ENCODE measurements around the gene MYLK.

MYLK gene

GRCh38 chr3:123767564-123768292 is 116.4 kb downstream of the MYLK start:
- DNase-seq: no peak

GRCh38 chr3:123767009-123767372 is 117.1 kb downstream of the MYLK start:
- no peak for DNase-seq

- DNase-seq: no peak
These were observed 117.7 kb downstream of the MYLK start for GRCh38 chr3:123766193-123767008.

GRCh38 chr3:123765475-123766128 is 118.5 kb downstream of the MYLK start:
- no peak for DNase-seq

DNA sequence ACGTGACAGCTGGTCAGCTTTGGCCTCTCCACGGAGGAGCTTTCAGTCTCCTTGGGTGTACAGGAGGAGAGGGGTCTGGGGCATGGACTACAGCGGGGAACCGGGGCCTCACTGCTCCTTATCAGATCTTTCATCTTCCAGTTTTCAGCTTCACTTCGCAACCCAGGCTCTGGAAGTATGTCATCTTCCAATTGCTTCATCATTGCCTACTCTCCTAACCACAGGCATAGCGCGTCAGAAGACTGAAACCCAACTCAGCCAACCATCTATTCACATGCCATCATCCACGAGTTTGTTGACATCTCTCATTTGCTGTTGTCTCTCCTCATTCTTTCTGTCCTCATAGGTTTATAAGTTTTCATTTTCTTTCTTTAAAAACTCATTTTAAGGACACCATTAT is 119.5 kb downstream of the MYLK start:
- no peak for DNase-seq

DNA sequence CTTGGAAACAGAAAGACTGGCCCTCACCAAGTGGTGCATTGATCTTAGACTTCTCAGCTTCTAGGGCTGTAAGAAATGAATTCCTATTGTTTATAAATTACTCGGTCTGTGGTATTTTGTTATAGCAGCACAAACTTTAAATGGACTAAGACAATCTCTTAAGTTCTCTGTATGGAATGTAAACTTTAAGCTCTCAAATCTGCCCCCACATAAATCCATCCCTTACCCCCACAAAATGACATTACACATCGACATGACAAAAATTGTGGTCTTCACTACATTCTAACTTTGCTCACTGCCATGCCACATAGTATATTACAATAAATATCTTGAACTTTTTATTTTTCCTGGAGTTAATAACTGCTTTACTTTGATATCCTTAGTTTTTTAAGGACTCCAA is 121.3 kb downstream of the MYLK start:
- no peak for DNase-seq

DNA sequence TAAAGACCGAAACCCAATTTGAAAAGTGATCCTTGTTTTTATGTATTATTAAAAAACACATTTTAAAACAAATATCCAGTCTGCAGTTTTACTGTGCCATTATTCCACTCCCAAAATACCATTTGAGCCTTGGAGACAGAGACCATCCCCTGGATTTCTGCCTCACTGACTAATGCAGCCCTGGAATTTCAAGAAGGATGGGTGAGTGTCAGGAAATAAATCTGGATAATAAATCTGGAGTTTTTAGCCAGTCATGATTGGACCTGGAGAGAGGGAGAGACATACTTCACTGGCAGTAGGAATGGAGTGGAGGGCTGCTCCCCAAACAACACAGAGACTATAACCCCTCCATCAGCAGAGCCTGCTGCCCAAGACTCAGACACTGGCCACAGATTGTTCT is 123.3 kb downstream of the MYLK start:
- DNase-seq: no peak

- no peak for DNase-seq
These were observed 124.3 kb downstream of the MYLK start for GRCh38 chr3:123759871-123760270.

- no peak for DNase-seq
These were observed 124.8 kb downstream of the MYLK start for GRCh38 chr3:123759311-123759710.

- DNase-seq: no peak
These were observed 126.0 kb downstream of the MYLK start for GRCh38 chr3:123758081-123758564.

- DNase-seq: peak in 1 of 5 experiments; percentile 72
These were observed 126.7 kb downstream of the MYLK start for GRCh38 chr3:123757281-123757940.

DNA sequence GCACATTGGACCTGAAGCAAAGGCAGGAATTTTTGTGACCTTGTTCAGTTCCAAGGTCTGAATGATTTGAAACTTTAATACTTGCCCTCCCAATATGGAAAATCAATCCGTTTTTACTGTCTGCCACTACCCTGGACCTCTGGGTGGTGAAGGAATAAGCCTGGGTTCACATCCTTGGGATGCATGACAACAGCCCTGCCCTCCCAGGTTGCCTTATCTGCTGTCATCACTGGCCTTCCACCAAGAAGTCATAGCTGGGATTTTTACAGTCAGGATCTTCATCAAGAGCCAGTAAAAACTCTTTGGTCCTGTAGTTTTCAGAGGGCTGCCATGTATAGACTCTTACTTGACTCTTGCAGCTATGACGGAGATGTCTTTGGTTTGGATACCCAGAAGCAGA is 128.6 kb downstream of the MYLK start:
- no peak for DNase-seq

GRCh38 chr3:123755085-123755484 is 129.0 kb downstream of the MYLK start:
- no peak for DNase-seq

DNA sequence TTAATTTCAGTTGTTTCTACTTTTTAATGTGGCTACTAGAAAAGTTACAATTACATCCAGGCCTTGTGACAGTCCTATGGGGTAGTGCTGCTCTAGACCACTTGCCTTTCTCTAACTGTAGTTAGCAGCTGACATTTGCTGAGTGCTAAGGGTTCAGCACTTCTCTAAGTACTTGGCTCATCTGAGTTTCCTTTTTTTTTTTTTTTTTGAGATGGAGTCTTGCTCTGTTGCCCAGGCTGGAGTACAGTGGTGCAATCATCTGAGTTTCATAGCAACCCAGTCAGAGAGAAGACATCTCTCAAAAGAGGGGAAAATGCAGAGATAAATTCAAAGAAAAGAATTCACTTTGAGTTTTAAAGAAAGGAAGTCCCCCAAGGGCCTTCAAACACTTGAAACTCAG is 130.8 kb downstream of the MYLK start:
- no peak for DNase-seq

- no peak for DNase-seq
These were observed 131.9 kb downstream of the MYLK start for GRCh38 chr3:123752228-123752627.

- DNase-seq: no peak
These were observed 132.7 kb downstream of the MYLK start for GRCh38 chr3:123751433-123751832.

GRCh38 chr3:123750659-123751420 is 133.3 kb downstream of the MYLK start:
- DNase-seq: no peak

DNA sequence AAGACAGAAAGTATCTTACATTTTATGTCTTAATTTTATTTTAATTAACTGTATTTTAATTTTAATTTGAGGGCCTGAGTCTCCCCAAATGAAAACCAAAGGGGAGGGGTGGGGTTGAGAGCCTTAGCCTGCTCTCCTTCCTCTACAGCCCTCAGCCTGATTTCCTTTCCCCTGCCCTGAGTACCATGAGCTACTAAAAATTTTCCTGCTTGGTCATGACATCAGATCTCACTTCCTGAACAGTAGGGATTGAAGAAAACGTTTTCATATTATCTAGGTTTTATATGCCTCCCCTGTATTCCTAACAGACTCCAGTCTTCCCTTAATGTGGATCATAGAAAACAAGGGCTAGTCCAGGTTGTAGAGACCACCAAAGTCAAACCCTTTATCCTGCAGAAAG is 133.9 kb downstream of the MYLK start:
- no peak for DNase-seq

- no peak for DNase-seq
These were observed 134.4 kb downstream of the MYLK start for GRCh38 chr3:123749711-123750110.

DNA sequence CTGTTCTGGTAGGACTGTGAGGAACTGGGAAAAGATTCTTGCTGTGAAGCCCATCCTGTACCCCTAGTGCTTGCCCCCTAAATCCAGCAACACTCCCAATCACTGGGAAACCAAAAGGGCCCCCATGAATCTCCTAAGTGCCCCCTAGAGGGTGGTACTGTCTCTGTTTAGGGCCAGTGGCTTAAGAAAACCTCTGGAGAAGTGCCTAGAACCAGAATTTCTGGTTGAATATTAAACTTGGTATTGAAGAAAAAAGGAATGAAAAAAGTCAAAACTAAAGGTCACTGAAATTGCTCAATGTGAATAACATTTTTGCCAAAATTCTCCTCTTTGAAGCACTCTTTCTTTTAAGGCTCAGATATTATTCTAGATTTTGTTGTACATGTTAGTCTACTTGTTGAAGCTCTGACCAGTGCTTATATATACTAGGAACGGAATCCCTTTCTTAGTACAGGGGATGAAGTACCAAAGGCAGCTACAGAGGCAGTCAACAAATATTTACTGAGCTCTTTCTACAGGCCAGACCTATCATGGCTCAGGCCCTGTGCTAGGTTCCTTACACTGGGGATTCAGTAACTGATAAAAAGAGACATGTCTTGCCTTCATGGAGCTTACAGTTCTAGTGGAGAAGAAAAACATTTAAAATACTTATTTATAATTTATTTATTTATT is 138.8 kb downstream of the MYLK start:
- DNase-seq: no peak

DNA sequence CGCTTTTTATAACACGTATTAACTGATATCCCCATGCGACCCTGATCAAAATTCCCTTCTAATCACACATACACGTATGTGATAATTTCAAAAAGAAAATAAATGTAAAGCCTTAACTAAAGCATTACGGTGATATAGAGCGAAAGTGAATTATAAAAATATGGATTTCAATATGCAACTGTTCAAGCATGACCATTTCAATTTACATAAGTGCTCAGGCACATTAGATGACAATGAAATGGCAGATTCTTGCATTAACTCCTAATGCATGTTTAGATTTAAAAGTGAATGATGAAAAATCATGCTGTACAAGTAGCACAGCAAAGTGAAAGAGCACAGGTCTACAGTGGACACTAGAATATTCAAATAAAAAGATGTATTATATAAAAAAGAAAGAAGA is 140.1 kb downstream of the MYLK start:
- no peak for DNase-seq

DNA sequence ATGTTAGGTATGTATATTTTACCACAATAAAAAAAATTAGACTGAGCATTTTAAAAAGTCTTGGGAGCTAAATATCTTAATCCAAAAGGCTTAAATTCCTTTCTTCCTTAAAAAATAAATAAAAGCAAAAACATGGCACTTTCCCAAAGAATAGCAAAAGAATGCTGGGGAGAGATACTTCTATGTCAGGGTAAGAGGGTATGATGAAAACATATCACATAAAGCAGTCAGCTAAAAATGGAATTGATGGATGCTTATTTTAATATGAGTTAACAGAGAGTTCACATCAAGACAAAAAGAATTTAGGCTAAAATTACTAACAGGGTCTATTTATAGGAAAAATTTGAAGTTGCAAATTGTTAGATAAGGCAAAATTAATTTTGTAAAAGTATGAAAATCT is 141.0 kb downstream of the MYLK start:
- no peak for DNase-seq

Data from T-helper 2 cell (primary cell).